ENCODE data around the gene TRAFD1. TPM values are rescaled to one million over a fixed set of nuclear protein-coding genes. Genes with fewer than 3 reads are reported as not detected.
"Not testable (repeated sequence)": the region's sequence is repeated elsewhere in the genome, so short reads cannot be mapped to it uniquely, and the experiment has no call there.

Gene TRAFD1
- total RNA-seq, 1 experiment from 2014 or later: 23.4 TPM

DNA sequence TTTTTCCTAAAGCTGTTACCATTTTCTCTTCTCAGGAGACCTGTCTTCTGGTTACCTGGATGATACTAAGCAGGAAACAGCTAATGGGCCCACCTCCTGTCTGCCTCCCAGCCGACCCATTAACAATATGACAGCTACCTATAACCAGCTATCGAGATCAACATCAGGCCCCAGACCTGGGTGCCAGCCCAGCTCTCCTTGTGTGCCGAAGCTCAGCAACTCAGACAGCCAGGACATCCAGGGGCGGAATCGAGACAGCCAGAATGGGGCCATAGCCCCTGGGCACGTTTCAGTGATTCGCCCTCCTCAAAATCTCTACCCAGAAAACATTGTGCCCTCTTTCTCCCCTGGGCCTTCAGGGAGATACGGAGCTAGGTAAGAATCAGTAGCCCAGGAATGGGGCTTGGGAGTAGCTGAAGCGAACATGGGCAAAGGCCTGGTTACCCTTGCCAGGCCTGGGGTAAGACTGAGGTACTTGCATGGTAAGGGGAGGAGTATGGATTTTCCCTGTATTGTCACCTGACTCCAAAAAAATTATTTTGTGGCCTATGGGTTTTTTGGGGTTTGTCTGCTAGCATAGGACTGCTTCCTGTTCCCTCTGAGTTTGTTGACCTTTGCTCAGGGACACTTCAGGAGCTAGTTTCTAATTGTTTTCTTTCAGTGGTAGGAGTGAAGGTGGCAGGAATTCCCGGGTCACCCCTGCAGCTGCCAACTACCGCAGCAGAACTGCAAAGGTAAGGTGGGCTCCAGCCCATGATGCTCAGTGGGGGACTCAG lies 26.6 kb downstream of the TRAFD1 start:
- intact Hi-C loops (cut with micrococcal nuclease): no loop called here
- no peak for DNase-seq (ENCODE audit: unreplicated experiment)
- no peak overlapping the region for H3K27ac Mint-ChIP-seq (ENCODE audit: low read depth, unreplicated experiment)
- ChIA-PET CTCF (interaction anchor here (0.9 to 1.3 kb wide), 2 partner anchors 21 to 29 kb away, joined by 4 to 6 read pairs; no protein-coding TSS in a partner anchor), POLR2A (interaction anchor here (0.9 to 1.6 kb wide), 3 partner anchors 8 to 40 kb away, joined by 3 to 5 read pairs (median 4); partner anchors contain the start of gene TRAFD1)
- peaks cover 78% of the 10 kb centered on the region for H3K36me3 Mint-ChIP-seq (ENCODE audit: insufficient read depth, unreplicated experiment)
- BruUV-seq (replicated peaks): no TSS peak
- no peak overlapping the region for H3K4me3 Mint-ChIP-seq (ENCODE audit: unreplicated experiment)
- no peaks in the 10 kb centered on the region for H3K27me3 Mint-ChIP-seq (ENCODE audit: insufficient read depth, unreplicated experiment)
- TF ChIP-seq, protein P1, sequence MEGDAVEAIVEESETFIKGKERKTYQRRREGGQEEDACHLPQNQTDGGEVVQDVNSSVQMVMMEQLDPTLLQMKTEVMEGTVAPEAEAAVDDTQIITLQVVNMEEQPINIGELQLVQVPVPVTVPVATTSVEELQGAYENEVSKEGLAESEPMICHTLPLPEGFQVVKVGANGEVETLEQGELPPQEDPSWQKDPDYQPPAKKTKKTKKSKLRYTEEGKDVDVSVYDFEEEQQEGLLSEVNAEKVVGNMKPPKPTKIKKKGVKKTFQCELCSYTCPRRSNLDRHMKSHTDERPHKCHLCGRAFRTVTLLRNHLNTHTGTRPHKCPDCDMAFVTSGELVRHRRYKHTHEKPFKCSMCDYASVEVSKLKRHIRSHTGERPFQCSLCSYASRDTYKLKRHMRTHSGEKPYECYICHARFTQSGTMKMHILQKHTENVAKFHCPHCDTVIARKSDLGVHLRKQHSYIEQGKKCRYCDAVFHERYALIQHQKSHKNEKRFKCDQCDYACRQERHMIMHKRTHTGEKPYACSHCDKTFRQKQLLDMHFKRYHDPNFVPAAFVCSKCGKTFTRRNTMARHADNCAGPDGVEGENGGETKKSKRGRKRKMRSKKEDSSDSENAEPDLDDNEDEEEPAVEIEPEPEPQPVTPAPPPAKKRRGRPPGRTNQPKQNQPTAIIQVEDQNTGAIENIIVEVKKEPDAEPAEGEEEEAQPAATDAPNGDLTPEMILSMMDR (IDR thresholded peaks at IDR 0.05; ENCODE audit: unreplicated experiment): no peak
- H3K9me3 Mint-ChIP-seq (ENCODE audit: unreplicated experiment): no peaks in the 10 kb centered on the region
- peaks cover 6% of the 10 kb centered on the region for H3K4me1 Mint-ChIP-seq (ENCODE audit: insufficient read depth, unreplicated experiment)

DNA sequence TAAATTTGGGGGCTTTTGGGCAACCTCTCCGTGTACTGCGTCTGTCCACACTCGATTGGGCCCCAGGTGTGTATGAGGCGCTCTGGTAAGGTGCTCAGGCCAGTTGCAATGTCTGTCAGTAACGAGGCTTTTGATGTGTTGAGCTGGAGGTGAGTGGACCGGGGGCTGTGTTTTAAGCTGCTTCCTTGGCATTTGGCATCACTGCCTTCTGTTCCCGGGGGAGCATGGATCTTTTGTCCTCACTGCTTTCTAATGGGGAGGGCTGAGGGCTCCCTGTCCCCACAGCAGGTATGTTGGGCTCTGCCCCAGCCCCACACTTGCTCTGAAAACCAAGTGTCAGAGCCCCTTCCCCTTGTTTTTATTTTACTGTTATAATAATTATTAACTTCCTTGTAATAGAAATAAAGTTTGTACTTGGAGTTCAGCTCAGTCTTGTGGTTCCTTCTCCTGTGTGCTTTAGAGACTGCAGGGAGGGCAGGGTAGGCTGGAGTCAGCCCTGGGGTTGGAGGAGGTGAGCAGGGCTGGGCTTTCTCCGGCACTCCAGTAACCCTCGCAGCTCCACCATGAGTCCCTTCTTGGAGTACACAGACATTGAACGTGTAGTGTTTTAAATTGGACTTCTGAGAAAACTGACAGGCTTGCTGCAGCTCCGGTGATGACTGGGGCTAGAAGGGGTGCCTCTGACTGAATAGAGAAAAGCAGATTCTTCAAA lies 28.0 kb downstream of the TRAFD1 start:
- H3K27ac Mint-ChIP-seq (ENCODE audit: low read depth, unreplicated experiment): no peak overlapping the region
- no peaks in the 10 kb centered on the region for H3K9me3 Mint-ChIP-seq (ENCODE audit: unreplicated experiment)
- no TSS peak for BruUV-seq (replicated peaks)
- H3K4me1 Mint-ChIP-seq (ENCODE audit: insufficient read depth, unreplicated experiment): peaks cover under 1% of the 10 kb centered on the region
- peaks cover 81% of the 10 kb centered on the region for H3K36me3 Mint-ChIP-seq (ENCODE audit: insufficient read depth, unreplicated experiment)
- ChIA-PET CTCF (no interaction called here), POLR2A (interaction anchor here (0.8 to 1.3 kb wide), 3 partner anchors 28 to 46 kb away, joined by 3 to 6 read pairs (median 4); partner anchors contain the start of gene TRAFD1)
- intact Hi-C loops (cut with micrococcal nuclease): no loop called here
- TF ChIP-seq, protein P1 (IDR thresholded peaks at IDR 0.05; ENCODE audit: unreplicated experiment): no peak
- H3K4me3 Mint-ChIP-seq (ENCODE audit: unreplicated experiment): no peak overlapping the region
- no peak for DNase-seq (ENCODE audit: unreplicated experiment)
- H3K27me3 Mint-ChIP-seq (ENCODE audit: insufficient read depth, unreplicated experiment): no peaks in the 10 kb centered on the region

DNA sequence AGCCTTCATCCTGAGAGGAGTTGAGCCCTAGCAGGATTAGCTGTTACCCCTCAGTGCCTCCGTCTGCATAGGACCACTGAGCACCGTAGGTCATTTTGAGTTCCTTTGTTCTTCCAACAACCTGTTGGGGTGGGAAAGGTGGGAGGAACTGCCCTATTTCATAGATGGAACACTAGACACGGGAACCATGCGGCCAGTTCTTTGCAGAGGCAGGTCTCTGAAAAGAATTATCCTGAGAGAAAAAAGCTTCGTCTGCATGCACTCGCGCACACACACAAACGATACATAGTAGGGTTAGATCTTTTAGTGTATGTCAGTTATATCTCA lies 28.5 kb downstream of the TRAFD1 start:
- POLR2A ChIA-PET: interaction anchor here (0.8 kb wide), 2 partner anchors 42 to 47 kb away, joined by 3 to 6 read pairs; no protein-coding TSS in a partner anchor
- no peaks in the 10 kb centered on the region for H3K4me1 Mint-ChIP-seq (ENCODE audit: insufficient read depth, unreplicated experiment)
- no peak overlapping the region for H3K4me3 Mint-ChIP-seq (ENCODE audit: unreplicated experiment)
- H3K9me3 Mint-ChIP-seq (ENCODE audit: unreplicated experiment): no peaks in the 10 kb centered on the region
- no peak overlapping the region for H3K27ac Mint-ChIP-seq (ENCODE audit: low read depth, unreplicated experiment)
- TF ChIP-seq, protein P1 (IDR thresholded peaks at IDR 0.05; ENCODE audit: unreplicated experiment): no peak
- DNase-seq (ENCODE audit: unreplicated experiment): no peak
- CTCF ChIA-PET: no interaction called here
- H3K27me3 Mint-ChIP-seq (ENCODE audit: insufficient read depth, unreplicated experiment): no peaks in the 10 kb centered on the region
- intact Hi-C loops (cut with micrococcal nuclease): no loop called here
- no TSS peak for BruUV-seq (replicated peaks)
- H3K36me3 Mint-ChIP-seq (ENCODE audit: insufficient read depth, unreplicated experiment): peaks cover 81% of the 10 kb centered on the region

DNA sequence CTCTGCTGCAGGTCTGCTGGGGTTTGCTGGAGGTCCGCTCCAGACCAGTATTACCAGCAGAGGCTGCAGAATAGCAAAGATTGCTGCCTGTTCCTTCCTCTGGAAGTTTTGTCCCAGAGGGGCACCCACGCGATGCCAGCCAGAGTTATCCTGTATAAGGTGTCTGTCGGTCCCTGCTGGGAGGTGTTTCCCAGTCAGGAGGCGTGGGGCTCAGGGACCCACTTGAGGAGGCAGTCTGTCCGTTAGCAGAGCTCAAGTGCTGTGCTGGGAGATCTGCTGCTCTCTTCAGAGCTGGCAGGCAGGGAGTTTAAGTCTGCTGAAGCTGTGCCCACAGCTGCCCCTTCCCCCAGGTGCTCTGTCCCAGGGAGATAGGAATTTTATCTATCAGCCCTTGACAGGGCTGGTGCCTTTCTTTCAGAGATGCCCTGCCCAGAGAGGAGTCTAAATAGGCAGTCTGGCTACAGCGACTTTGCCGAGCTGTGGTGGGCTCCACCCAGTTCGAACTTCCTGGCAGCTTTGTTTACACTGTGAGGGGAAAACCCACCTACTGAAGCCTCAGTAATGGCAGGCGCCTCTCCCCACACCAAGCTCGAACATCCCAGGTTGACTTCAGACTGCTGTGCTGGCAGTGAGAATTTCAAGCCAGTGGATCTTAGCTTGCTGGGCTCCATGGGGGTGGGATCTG lies 33.2 kb downstream of the TRAFD1 start:
- intact Hi-C loops (cut with micrococcal nuclease); H3K9me3 Mint-ChIP-seq (ENCODE audit: unreplicated experiment); CTCF ChIA-PET; DNase-seq (ENCODE audit: unreplicated experiment); H3K4me1 Mint-ChIP-seq (ENCODE audit: insufficient read depth, unreplicated experiment); BruUV-seq (replicated peaks); H3K27me3 Mint-ChIP-seq (ENCODE audit: insufficient read depth, unreplicated experiment); H3K27ac Mint-ChIP-seq (ENCODE audit: low read depth, unreplicated experiment); H3K4me3 Mint-ChIP-seq (ENCODE audit: unreplicated experiment): not testable (repeated sequence)
- peaks cover 66% of the 10 kb centered on the region for H3K36me3 Mint-ChIP-seq (ENCODE audit: insufficient read depth, unreplicated experiment)
- POLR2A ChIA-PET: interaction anchor here (0.6 kb wide), 1 partner anchor 51 kb away, joined by 3 read pairs; no protein-coding TSS in a partner anchor
